Rectal smooth muscle tissue (tissue), 1 donor: Measurements from ENCODE around the gene CXCR4.

Experiments used
- H3K27ac ChIP-seq: one replicate; pipeline ENCODE4 v1.7.0; 2013; ENCODE audit warnings: low read depth, low read length, inconsistent platforms
- H3K27me3 ChIP-seq: one replicate; pipeline ENCODE4 v1.7.0; 2013; ENCODE audit warnings: low read length; ENCODE audit not compliant: control insufficient read depth, insufficient read depth
- H3K36me3 ChIP-seq: one replicate; pipeline ENCODE4 v1.7.0; 2013; ENCODE audit warnings: low read length; ENCODE audit not compliant: control insufficient read depth, insufficient read depth
- H3K4me1 ChIP-seq: one replicate; pipeline ENCODE4 v1.7.0; 2013; ENCODE audit warnings: low read length; ENCODE audit not compliant: control insufficient read depth, insufficient read depth
- H3K4me3 ChIP-seq: one replicate; pipeline ENCODE4 v1.7.0; 2013; ENCODE audit warnings: low read length
- H3K9ac ChIP-seq: one replicate; pipeline ENCODE4 v1.7.0; 2013; ENCODE audit warnings: low read length

CXCR4 gene

DNA sequence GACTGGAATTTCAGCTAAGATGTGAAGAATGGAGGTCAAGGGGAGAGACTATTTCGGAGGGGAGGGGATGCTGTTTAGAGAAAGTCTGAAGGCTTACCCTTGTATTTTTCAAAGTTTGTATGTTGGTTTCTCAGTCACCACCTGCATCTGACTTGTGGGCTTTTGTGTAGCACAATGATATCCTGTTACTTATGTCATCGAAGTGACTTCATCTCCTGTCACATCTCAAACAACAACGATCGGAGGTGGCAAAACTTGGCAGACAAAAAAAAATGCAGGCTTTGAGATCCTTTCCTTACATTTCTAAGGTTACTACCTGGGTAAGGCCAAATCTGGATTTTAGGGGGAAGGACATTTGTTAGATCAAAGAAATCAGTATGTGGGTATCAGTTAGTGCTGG lies 11.7 kb upstream of the CXCR4 start:
- H3K36me3 ChIP-seq = no peaks in the 10 kb centered on the region
- peaks cover 2% of the 10 kb centered on the region for H3K27me3 ChIP-seq
- H3K9ac ChIP-seq = no peak overlapping the region
- H3K4me3 ChIP-seq = no peak overlapping the region
- no peaks in the 10 kb centered on the region for H3K4me1 ChIP-seq
- no peak overlapping the region for H3K27ac ChIP-seq

DNA sequence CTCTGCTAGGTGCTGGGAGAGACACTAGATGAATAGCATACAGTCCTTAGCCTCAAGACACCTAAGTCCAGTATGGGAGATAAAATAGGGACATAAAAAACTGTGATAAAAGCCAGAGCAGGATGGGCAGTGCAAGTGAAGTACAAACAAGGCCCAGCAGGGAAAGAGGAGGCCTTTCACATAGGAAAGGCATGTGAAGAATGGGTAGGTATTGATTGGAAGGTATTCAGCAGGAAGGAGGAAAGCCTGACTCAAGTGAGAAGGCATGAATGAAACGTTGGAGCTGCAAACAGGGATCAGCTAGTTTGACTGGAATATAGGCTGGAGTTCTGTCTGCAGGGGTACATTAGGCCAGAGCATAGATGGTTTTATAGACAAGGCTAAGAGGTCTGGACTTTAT lies 11.0 kb upstream of the CXCR4 start:
- no peak overlapping the region for H3K27ac ChIP-seq

DNA sequence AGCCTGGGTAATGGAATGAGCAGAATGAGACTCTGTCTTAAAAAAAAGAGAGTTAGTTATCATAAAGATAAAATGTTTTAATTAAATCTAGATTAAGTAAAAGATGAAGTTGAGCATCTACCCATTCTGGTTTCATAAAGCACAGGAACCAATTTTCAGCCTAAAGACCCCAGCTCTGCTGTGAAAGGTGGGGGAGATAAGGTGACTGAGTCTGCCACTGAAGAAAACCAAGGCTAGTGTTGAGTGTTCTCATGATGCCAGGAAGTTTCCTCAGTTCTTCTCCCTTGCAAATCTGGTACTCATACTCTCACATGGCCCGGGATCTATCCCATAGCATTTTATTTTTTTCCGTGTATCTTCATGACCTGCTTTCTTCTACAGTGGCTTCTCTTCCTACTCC lies 10.4 kb upstream of the CXCR4 start:
- Histone ChIP-seq H3K27ac (no peak overlapping the region), H3K4me3 (no peak overlapping the region), H3K27me3 (peaks cover 2% of the 10 kb centered on the region), H3K36me3 (no peaks in the 10 kb centered on the region), H3K4me1 (no peaks in the 10 kb centered on the region), H3K9ac (no peak overlapping the region)

More for the DNA sequence above, 11.0 kb upstream of the CXCR4 start:
- Histone ChIP-seq H3K4me3 (no peak overlapping the region), H3K9ac (no peak overlapping the region), H3K36me3 (no peaks in the 10 kb centered on the region), H3K27me3 (peaks cover 2% of the 10 kb centered on the region), H3K4me1 (no peaks in the 10 kb centered on the region)

DNA sequence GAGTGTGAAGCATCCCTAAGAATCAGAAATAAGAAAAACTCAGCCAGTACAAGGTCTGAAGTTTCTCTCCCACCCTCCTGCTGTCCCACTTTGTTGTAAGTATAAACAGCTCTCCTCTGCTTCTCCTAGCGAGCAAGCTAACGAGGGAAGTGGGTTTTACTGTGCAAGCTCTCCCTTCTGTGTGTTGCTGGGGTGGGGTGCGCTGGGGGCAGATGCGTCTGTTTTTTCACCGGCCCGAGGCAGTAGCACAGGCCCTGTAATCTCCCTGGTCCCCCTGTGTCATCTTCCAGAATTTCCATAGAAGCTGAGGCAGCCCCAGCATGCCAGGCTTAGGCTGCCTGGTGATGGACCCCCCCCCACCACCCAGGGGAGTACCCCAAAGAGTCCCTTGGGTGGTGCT lies 9.4 kb upstream of the CXCR4 start:
- Histone ChIP-seq H3K36me3 (no peaks in the 10 kb centered on the region), H3K9ac (no peak overlapping the region), H3K4me3 (no peak overlapping the region), H3K27ac (no peak overlapping the region), H3K27me3 (peaks cover 2% of the 10 kb centered on the region), H3K4me1 (no peaks in the 10 kb centered on the region)

DNA sequence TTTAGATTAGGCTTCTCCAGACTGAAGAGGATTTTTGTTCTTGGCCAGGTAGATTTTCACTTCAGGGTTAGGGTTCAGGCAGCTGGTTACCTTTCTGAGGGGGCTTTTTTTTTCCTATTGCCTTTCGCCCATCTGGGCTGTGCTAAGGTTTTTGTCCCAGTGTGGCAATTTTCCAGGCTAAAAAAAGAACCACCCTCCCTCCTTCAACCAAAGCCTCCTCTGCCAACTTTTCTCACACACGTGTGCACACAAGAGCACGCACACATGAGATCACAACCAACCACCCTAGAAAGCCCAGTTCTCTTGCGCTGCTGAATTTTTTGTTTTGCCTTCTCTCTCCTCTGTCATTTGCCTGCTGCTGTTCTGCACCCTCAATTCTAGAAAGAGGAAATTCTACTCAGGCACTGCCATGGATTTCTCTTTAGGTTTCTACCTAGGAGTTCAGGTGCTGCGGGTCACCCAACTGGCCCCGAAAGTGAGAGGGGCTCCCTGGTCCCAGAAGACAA lies 8.5 kb upstream of the CXCR4 start:
- Histone ChIP-seq H3K27me3 (peaks cover 2% of the 10 kb centered on the region), H3K27ac (no peak overlapping the region), H3K4me1 (no peaks in the 10 kb centered on the region), H3K9ac (no peak overlapping the region), H3K36me3 (no peaks in the 10 kb centered on the region), H3K4me3 (no peak overlapping the region)

DNA sequence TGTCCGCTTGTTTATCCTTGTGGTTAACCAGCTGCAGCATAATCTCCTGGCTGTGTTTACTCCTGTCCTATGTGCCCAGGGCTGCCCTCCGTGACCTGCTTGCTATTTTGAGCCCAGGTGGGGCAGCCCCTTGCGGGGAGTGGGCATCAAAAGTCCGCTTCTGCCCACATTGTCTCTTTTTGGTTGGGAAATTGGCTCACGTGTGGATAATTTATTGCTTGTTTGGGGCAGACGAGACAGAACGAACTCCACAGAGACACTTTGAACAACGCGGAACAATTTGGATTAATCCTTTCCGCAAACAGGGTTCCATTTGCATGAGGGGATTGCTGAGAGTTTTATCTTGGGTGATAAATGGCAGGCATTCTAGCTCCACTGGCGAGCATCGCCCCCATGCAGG lies 8.1 kb upstream of the CXCR4 start:
- Histone ChIP-seq H3K36me3 (no peaks in the 10 kb centered on the region), H3K27me3 (peaks cover 2% of the 10 kb centered on the region), H3K4me3 (no peak overlapping the region), H3K4me1 (no peaks in the 10 kb centered on the region), H3K9ac (no peak overlapping the region), H3K27ac (no peak overlapping the region)

DNA sequence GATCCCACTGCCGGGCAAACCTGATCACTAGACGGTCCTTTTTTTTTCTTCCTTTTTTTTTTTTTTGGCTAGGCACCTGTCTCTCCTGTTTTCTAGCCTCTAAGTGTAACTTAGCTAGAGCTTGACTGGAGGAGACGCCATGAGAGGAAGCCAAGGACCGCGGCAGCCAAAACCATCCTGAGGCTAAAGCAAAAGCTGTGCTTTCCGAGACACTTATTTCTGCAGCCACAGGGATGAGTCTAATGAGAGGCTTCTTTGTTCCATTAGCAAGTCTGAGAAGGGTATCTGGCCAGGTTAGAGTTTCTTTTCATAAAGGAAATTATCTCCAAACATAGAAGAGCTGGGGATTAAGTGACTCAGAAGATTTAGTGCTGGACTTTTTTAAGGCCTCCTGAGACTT lies 7.3 kb upstream of the CXCR4 start:
- Histone ChIP-seq H3K9ac (no peak overlapping the region), H3K4me1 (no peaks in the 10 kb centered on the region), H3K27ac (no peak overlapping the region), H3K4me3 (no peak overlapping the region), H3K36me3 (no peaks in the 10 kb centered on the region), H3K27me3 (peaks cover 2% of the 10 kb centered on the region)

DNA sequence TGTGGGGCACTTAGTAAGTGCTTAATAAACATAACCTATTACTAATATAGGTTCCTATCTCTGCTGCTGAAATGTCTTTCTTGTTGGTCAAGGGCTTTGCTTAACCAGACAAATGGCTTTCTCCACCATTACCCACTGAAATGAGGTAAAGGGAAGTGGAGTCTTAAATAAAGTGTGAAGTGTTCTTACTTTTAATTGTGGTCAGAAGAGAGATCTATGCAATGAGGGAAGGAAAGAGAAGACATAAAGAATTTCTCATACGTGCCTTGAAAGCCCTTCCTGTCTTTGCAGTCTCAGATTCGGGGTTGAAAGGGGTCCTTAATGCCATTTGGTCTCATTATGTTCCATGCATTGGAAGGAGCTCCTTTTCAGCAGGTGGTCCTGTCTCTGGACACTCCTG lies 6.9 kb upstream of the CXCR4 start:
- Histone ChIP-seq H3K4me1 (no peaks in the 10 kb centered on the region), H3K27ac (no peak overlapping the region), H3K4me3 (no peak overlapping the region), H3K27me3 (peaks cover 2% of the 10 kb centered on the region), H3K36me3 (no peaks in the 10 kb centered on the region), H3K9ac (no peak overlapping the region)

DNA sequence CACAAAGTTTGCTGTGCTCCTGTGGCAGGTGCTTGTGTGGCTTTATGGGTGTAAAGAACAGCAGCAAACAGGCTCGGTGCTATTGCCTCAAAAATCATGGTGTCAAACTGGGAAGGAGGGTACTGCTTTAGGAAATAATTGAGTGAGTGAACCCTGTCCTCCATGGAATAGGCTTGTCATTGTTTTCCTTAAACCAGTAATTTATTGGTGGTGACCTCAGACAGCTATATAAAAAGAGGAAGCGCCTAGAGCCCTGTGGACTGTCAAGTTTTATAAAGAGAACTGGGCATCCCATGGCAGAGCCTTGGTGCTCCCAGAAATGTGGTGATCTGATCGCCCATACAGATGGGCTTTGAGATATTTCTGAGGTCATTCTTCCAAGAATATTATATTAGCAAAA lies 4.7 kb upstream of the CXCR4 start:
- H3K27me3 ChIP-seq = peaks cover 2% of the 10 kb centered on the region
- no peaks in the 10 kb centered on the region for H3K4me1 ChIP-seq

DNA sequence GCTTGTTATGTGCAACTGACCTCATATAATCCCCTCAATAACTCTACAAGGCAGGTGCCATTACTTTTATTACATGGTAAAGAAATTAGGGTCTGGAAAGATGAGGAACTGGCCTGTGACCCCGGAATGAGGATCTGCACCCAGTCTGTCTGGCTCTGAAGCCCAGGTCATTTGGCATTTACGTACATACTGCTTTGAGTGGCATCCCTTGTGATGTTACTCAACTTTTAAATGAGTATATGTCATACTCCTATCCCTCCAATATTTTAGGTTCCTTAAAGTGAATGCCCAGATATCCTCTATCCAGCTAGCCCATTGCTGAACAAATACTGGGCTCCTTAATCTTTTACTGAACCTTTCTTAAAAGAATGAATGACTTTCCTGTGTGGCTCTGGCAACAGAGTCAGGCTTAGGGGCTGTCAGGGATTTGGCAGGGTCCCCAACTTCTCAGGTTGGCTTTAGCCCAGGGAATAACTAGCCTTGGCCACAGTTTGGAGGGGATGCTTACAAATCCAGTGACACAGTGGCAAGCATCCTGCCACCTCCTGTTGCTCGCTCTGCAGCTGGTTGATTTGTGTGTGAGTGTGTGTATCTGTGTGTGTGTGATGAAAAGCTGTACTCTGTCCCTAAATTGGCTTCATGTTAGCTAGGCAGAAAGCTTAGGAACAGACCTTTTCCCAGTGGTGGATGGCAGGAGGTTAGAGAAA lies 3.4 kb upstream of the CXCR4 start:
- Histone ChIP-seq H3K27ac (no peak overlapping the region), H3K4me1 (no peaks in the 10 kb centered on the region), H3K27me3 (peaks cover 2% of the 10 kb centered on the region), H3K36me3 (no peaks in the 10 kb centered on the region), H3K4me3 (no peak overlapping the region), H3K9ac (no peak overlapping the region)

More for the DNA sequence above, 4.7 kb upstream of the CXCR4 start:
- H3K27ac ChIP-seq = no peak overlapping the region
- no peaks in the 10 kb centered on the region for H3K36me3 ChIP-seq
- H3K4me3 ChIP-seq = no peak overlapping the region
- H3K9ac ChIP-seq = no peak overlapping the region

DNA sequence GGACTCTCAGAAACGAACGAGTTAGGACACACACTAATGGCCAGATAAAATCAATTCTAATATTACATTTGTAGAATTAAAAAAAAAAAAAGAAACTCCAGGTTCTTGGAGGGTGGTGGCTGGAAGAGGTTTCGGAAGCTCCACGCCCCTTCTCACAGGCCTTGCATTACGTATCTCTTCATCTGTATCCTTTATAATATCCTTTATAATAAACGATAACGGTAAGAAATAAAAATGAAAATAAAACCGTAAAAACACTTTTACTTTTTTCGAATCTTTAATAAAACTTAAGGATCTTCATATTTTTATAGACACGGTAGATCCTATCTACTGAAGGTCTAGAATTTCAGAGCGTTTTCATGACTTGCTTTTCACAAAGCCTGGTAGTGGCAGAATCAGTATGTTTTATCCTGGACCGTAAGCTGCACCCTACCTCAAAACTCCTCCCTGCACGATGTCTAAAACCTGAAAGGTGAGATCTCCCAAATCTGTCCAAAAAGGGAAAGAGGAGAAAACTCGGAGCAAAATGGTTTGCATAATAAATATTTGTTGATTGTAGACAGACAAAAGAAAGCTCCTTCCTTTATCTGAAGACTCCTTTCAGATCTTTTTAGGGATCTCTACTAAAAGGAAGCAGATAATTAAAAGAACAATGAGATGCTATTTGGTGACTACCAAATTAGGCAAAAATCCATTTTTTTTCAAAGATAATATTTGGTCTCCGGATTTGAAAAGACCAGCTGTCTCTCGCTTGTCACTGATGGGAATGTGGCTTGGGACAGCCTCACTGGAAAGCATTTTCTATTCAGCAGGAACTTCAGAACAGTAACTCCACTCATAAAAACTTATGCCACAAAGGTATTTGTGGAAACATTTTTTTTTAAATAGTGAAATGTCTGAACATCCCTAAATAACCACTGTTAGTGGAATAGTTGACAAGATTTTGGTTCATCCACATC lies 2.0 kb upstream of the CXCR4 start:
- Histone ChIP-seq H3K9ac (no peak overlapping the region), H3K27me3 (peaks cover under 1% of the 10 kb centered on the region), H3K36me3 (no peaks in the 10 kb centered on the region), H3K27ac (no peak overlapping the region), H3K4me1 (no peaks in the 10 kb centered on the region), H3K4me3 (peak overlapping the region; percentile 40)

DNA sequence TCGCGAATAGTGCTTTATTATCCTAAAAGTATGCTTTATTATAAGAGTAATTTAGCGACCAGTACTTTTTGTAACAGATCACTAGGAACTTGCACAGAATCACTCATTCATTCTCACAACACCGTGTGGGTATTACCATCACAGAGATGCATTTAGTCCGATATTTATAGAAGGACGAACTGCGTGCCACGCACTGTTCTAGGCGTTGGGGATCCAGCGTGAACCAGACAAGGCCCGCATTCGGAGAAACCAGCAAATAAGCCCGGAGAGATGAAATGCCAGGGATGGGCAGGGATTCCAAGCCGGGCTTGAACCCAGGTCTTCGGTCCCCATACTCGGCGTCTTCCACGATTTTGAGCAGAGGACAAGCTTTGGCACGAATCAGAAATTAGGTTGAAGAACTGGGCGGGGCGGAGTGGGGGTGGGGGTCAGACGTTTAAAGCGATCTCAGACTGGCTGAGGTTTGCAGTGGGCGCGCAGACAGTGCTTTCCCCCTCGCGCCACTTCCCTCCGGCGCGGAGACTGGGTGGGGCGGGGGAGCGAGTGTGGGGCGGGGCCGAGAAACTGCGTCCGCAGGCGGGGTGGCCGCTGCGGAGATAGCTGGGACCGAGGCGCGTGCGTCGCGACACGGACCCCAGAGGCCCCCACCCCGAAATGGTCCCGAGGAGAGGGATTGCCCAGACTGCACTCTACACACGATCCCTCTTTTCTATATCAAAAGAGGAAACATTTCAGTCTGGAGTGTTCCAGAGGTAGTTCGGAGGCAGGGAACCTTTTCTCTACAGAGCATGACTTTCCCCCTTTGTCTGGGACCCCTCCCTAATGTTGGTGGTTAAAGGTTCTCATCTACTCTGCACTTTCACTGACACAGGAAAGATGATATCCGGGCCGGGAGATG lies 1.1 kb upstream of the CXCR4 start:
- Histone ChIP-seq H3K4me1 (no peaks in the 10 kb centered on the region), H3K27me3 (no peaks in the 10 kb centered on the region), H3K36me3 (no peaks in the 10 kb centered on the region), H3K27ac (no peak overlapping the region), H3K4me3 (peak overlapping the region; percentile 81), H3K9ac (no peak overlapping the region)
